WTC11 (cell line): Measurements from ENCODE around the gene C1orf159. TPM values are rescaled to one million over a fixed set of nuclear protein-coding genes. Genes with fewer than 3 reads are reported as not detected.

Experiments
- ATAC-seq: fragments of 200-7000 bp; cut with Tn5 transposase; 2 replicates; pipeline ENCODE4 v1.10.0; 2021; ENCODE audit warnings: mild to moderate bottlenecking, moderate library complexity
- CTCF ChIA-PET: fragments of 300-600 bp; sonication (Branson Sonifier 250); formaldehyde crosslinking; loops from one replicate; lab custom pipeline; 2021; ENCODE audit warnings: antibody characterized with exemption; lab: Charles Lee
- POLR2A ChIA-PET: fragments of 350-600 bp; sonication (Branson Sonifier 250); formaldehyde crosslinking; loops from one replicate; lab custom pipeline; 2021; ENCODE audit warnings: antibody characterized with exemption; lab: Charles Lee
- DNase-seq: peaks from one replicate; pipeline ENCODE4 v3.0.0; 2021; ENCODE audit warnings: low spot score
- H3K27ac Mint-ChIP-seq: 2 replicates; pipeline ENCODE4 v1.8.0; 2021; ENCODE audit warnings: mixed read lengths
- H3K27me3 Mint-ChIP-seq: 2 replicates; pipeline ENCODE4 v1.8.0; 2021; ENCODE audit warnings: low read depth, mild to moderate bottlenecking, moderate library complexity, mixed read lengths
- H3K36me3 Mint-ChIP-seq: 2 replicates; pipeline ENCODE4 v1.8.0; 2021; ENCODE audit warnings: mixed read lengths
- H3K4me1 Mint-ChIP-seq: 2 replicates; pipeline ENCODE4 v1.8.0; 2022; ENCODE audit warnings: mixed read lengths
- H3K4me3 Mint-ChIP-seq: 2 replicates; pipeline ENCODE4 v1.8.0; 2021; ENCODE audit warnings: mild to moderate bottlenecking, moderate library complexity, mixed read lengths
- H3K9me3 Mint-ChIP-seq: 2 replicates; pipeline ENCODE4 v1.8.0; 2021; ENCODE audit warnings: mixed read lengths
- ATF1 ChIP-seq: sonication (generic); formaldehyde crosslinking; IDR thresholded peaks from 2 replicates; pipeline ENCODE4 v1.8.1; 2023; ENCODE audit warnings: mild to moderate bottlenecking, moderate library complexity, missing genetic modification reagents
- ELF4 ChIP-seq: sonication (generic); formaldehyde crosslinking; IDR thresholded peaks from 2 replicates; pipeline ENCODE4 v1.8.1; 2022; ENCODE audit warnings: low read depth, mild to moderate bottlenecking, moderate library complexity, missing genetic modification reagents
- EMX1 ChIP-seq: fragments of 250-450 bp; sonication (Bioruptor Pico); IDR thresholded peaks from 2 replicates; pipeline ENCODE4 v1.8.0; 2021; ENCODE audit warnings: mild to moderate bottlenecking
- ETV6 ChIP-seq: sonication (generic); formaldehyde crosslinking; IDR thresholded peaks from 2 replicates; pipeline ENCODE4 v1.8.1; 2022; ENCODE audit warnings: mild to moderate bottlenecking, missing genetic modification reagents
- NR3C1 ChIP-seq: sonication (generic); formaldehyde crosslinking; conservative IDR thresholded peaks from 2 replicates; pipeline ENCODE4 v1.8.1; 2023; ENCODE audit warnings: low read depth, mild to moderate bottlenecking, missing genetic modification reagents
- SMAD4 ChIP-seq: sonication (generic); formaldehyde crosslinking; IDR thresholded peaks from 2 replicates; pipeline ENCODE4 v1.8.0; 2022; ENCODE audit warnings: mild to moderate bottlenecking, missing genetic modification reagents
- SOX15 ChIP-seq: fragments of 250-450 bp; sonication (Bioruptor Pico); IDR thresholded peaks from 2 replicates; pipeline ENCODE4 v1.9.0; 2021; ENCODE audit warnings: mild to moderate bottlenecking
- TEAD4 ChIP-seq: sonication (generic); formaldehyde crosslinking; IDR thresholded peaks from 2 replicates; pipeline ENCODE4 v1.8.0; 2022; ENCODE audit warnings: mild to moderate bottlenecking, missing genetic modification reagents
- ZNF138 ChIP-seq: sonication (generic); formaldehyde crosslinking; conservative IDR thresholded peaks from 2 replicates; pipeline ENCODE4 v1.8.1; 2022; ENCODE audit warnings: mild to moderate bottlenecking, moderate library complexity, missing genetic modification reagents
- ZNF232 ChIP-seq: sonication (generic); formaldehyde crosslinking; IDR thresholded peaks from 2 replicates; pipeline ENCODE4 v1.8.0; 2022; ENCODE audit warnings: mild to moderate bottlenecking, missing genetic modification reagents
- ZNF263 ChIP-seq: sonication (generic); formaldehyde crosslinking; IDR thresholded peaks from 2 replicates; pipeline ENCODE4 v1.8.1; 2022; ENCODE audit warnings: low read depth, mild to moderate bottlenecking, moderate library complexity, missing genetic modification reagents
- ZNF317 ChIP-seq: sonication (generic); formaldehyde crosslinking; IDR thresholded peaks from 2 replicates; pipeline ENCODE4 v1.8.1; 2023; ENCODE audit warnings: low read depth, mild to moderate bottlenecking, moderate library complexity, missing genetic modification reagents, borderline replicate concordance
- ZNF416 ChIP-seq: fragments of 250-450 bp; sonication (Bioruptor Pico); IDR thresholded peaks from 2 replicates; pipeline ENCODE4 v1.9.0; 2021; ENCODE audit warnings: mild to moderate bottlenecking, inconsistent platforms
- total RNA-seq: library from RNA; stranded (reverse); gene quantifications from 3 replicates; pipeline ENCODE4 v1.2.3, GENCODE V29; 2021
- TF ChIP-seq, protein P1 (sequence below): sonication (generic); formaldehyde crosslinking; IDR thresholded peaks from 2 replicates; pipeline ENCODE4 v1.8.0; 2023; ENCODE audit warnings: missing genetic modification reagents
- TF ChIP-seq, protein P2 (sequence below): sonication (generic); formaldehyde crosslinking; IDR thresholded peaks from 2 replicates; pipeline ENCODE4 v1.8.1; 2023; ENCODE audit warnings: mild to moderate bottlenecking, missing genetic modification reagents, moderate library complexity
- TF ChIP-seq, protein P3 (sequence below): sonication (generic); formaldehyde crosslinking; IDR thresholded peaks from 2 replicates; pipeline ENCODE4 v1.8.0; 2022; ENCODE audit warnings: mild to moderate bottlenecking, missing genetic modification reagents
- TF ChIP-seq, protein P4 (sequence below): fragments of 250-450 bp; sonication (Bioruptor Pico); IDR thresholded peaks from 2 replicates; pipeline ENCODE4 v1.8.0; 2021; ENCODE audit warnings: mild to moderate bottlenecking
- TF ChIP-seq, protein P5 (sequence below): sonication (generic); formaldehyde crosslinking; conservative IDR thresholded peaks from 2 replicates; pipeline ENCODE4 v1.8.1; 2023; ENCODE audit warnings: mild to moderate bottlenecking, low read depth, missing genetic modification reagents, moderate library complexity

Gene C1orf159
- total RNA-seq, 1 experiment from 2014 or later, result 17.8 TPM

DNA sequence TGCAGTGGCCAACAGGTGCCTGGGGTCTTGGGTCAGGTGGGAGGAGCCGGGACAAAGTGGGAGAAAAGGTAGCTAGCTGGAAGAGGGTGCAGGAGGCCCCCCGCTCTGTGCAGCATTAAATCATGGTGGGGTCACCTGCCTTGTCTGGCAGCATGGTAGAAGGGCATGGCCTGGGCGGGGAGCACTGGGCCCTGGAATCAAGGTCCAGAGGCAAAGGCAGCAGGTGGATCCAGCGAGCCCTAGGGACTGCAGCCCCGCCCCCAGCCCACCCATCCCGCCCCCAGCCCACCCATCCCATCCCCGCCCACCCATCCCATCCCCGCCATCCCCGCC is 41.1 kb upstream of the C1orf159 start (continued):
- TF ChIP-seq SMAD4 (CRISPR knock-in tag) (no peak), ZNF232 (no peak)
- TF ChIP-seq, protein P1, sequence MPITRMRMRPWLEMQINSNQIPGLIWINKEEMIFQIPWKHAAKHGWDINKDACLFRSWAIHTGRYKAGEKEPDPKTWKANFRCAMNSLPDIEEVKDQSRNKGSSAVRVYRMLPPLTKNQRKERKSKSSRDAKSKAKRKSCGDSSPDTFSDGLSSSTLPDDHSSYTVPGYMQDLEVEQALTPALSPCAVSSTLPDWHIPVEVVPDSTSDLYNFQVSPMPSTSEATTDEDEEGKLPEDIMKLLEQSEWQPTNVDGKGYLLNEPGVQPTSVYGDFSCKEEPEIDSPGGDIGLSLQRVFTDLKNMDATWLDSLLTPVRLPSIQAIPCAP, result no peak

DNA sequence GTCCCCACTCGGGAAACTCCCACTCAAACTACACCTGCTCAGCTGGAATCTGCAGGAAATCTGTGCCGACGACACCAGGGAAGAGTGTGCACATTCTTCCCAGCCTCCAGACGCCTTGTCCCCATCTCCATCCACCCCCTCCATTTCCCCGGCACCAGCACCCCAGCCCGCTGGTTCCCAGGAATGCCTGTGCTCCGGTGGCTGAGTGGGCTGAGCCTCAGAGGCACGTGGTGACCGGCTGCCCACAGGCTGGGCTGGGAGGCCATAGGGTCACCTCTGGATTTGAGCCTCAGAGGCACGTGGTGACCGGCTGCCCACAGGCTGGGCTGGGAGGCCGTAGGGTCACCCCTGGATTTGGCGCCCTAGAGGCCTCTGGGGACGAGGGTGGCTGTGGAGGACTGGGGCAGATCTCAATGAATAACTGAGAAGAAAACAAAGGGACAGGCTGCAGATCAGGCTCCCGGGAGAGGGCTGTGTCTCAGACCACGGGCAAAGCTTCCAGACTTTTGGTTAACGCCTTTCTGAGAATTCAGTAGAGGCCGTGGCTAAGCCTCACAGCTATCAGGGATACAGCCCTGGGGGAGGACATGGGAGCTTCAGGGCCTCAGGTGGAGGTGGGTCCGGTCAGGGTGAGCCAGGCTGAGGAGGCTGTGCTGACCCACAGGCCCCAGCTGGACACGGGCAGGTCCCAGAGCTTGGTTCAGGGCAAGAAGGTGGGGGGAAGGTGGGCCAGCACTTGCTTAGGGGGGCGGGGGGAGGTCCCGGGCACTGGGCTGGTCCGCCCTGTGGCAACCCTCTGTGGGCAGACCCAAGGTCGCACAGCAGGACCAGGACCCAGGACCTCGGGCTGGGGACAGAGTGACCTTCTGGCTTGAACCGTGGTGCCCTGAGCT is 40.5 kb upstream of the C1orf159 start:
- ATAC-seq (no peak), DNase-seq (no peak)
- H3K27me3 Mint-ChIP-seq, result peaks cover 20% of the 10 kb centered on the region
- ChIA-PET CTCF (interaction anchor here (0.6 to 2.6 kb wide), 10 partner anchors 12 to 977 kb away, joined by 3 to 9 read pairs (median 3); partner anchors contain the start of genes C1orf159 and TTLL10), POLR2A (interaction anchor here (0.6 kb wide), 1 partner anchor 13 kb away, joined by 3 read pairs; no protein-coding TSS in a partner anchor)
- H3K27ac Mint-ChIP-seq, result no peak overlapping the region
- no peaks in the 10 kb centered on the region for H3K4me1 Mint-ChIP-seq
- H3K36me3 Mint-ChIP-seq, result peaks cover 22% of the 10 kb centered on the region
- H3K4me3 Mint-ChIP-seq, result no peak overlapping the region
- peaks cover 28% of the 10 kb centered on the region for H3K9me3 Mint-ChIP-seq
- TF ChIP-seq SOX15 (CRISPR knock-in tag), result no peak
- no peak for TF ChIP-seq TEAD4
- TF ChIP-seq ZNF263 (CRISPR knock-in tag), result no peak
- TF ChIP-seq, protein P2, sequence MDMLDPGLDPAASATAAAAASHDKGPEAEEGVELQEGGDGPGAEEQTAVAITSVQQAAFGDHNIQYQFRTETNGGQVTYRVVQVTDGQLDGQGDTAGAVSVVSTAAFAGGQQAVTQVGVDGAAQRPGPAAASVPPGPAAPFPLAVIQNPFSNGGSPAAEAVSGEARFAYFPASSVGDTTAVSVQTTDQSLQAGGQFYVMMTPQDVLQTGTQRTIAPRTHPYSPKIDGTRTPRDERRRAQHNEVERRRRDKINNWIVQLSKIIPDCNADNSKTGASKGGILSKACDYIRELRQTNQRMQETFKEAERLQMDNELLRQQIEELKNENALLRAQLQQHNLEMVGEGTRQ (CRISPR knock-in tag), result no peak
- TF ChIP-seq EMX1 (CRISPR knock-in tag), result no peak
- no peak for TF ChIP-seq ELF4
- TF ChIP-seq ATF1 (CRISPR knock-in tag), result no peak
- TF ChIP-seq ZNF138 (CRISPR knock-in tag), result no peak
- TF ChIP-seq ZNF317 (CRISPR knock-in tag), result no peak
- no peak for TF ChIP-seq ZNF232
- TF ChIP-seq SMAD4 (CRISPR knock-in tag), result no peak
- TF ChIP-seq, protein P3, sequence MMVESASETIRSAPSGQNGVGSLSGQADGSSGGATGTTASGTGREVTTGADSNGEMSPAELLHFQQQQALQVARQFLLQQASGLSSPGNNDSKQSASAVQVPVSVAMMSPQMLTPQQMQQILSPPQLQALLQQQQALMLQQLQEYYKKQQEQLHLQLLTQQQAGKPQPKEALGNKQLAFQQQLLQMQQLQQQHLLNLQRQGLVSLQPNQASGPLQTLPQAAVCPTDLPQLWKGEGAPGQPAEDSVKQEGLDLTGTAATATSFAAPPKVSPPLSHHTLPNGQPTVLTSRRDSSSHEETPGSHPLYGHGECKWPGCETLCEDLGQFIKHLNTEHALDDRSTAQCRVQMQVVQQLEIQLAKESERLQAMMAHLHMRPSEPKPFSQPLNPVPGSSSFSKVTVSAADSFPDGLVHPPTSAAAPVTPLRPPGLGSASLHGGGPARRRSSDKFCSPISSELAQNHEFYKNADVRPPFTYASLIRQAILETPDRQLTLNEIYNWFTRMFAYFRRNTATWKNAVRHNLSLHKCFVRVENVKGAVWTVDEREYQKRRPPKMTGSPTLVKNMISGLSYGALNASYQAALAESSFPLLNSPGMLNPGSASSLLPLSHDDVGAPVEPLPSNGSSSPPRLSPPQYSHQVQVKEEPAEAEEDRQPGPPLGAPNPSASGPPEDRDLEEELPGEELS (CRISPR knock-in tag), result no peak
- no peak for TF ChIP-seq NR3C1 (CRISPR knock-in tag)
- TF ChIP-seq, protein P4, sequence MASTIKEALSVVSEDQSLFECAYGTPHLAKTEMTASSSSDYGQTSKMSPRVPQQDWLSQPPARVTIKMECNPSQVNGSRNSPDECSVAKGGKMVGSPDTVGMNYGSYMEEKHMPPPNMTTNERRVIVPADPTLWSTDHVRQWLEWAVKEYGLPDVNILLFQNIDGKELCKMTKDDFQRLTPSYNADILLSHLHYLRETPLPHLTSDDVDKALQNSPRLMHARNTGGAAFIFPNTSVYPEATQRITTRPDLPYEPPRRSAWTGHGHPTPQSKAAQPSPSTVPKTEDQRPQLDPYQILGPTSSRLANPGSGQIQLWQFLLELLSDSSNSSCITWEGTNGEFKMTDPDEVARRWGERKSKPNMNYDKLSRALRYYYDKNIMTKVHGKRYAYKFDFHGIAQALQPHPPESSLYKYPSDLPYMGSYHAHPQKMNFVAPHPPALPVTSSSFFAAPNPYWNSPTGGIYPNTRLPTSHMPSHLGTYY (CRISPR knock-in tag), result no peak
- TF ChIP-seq ZNF416 (CRISPR knock-in tag), result no peak
- TF ChIP-seq, protein P5, sequence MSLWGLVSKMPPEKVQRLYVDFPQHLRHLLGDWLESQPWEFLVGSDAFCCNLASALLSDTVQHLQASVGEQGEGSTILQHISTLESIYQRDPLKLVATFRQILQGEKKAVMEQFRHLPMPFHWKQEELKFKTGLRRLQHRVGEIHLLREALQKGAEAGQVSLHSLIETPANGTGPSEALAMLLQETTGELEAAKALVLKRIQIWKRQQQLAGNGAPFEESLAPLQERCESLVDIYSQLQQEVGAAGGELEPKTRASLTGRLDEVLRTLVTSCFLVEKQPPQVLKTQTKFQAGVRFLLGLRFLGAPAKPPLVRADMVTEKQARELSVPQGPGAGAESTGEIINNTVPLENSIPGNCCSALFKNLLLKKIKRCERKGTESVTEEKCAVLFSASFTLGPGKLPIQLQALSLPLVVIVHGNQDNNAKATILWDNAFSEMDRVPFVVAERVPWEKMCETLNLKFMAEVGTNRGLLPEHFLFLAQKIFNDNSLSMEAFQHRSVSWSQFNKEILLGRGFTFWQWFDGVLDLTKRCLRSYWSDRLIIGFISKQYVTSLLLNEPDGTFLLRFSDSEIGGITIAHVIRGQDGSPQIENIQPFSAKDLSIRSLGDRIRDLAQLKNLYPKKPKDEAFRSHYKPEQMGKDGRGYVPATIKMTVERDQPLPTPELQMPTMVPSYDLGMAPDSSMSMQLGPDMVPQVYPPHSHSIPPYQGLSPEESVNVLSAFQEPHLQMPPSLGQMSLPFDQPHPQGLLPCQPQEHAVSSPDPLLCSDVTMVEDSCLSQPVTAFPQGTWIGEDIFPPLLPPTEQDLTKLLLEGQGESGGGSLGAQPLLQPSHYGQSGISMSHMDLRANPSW (CRISPR knock-in tag), result no peak
- TF ChIP-seq ETV6 (CRISPR knock-in tag), result no peak
